H1 (cell line): ENCODE data around the gene PCNX3.

Experiments
- POLR2A ChIP-seq, 2 experiments: IDR thresholded peaks; 1 replicate in 1 of 2; 2 replicates in 1 of 2; pipeline ENCODE4 v1.6.1; 2011; ENCODE audit warnings: low read depth in 2 of 2, low read length in 2 of 2, mild to moderate bottlenecking in 2 of 2; ENCODE audit errors: control extremely low read depth in 1 of 2
- SIN3A ChIP-seq, 2 experiments: IDR thresholded peaks in 1 of 2; conservative IDR thresholded peaks in 1 of 2; 2 replicates each; pipeline ENCODE4 v1.6.1; 2011 to 2012; ENCODE audit warnings: low read length in 2 of 2, improper control_type of control experiment in 1 of 2, low read depth in 1 of 2, mild to moderate bottlenecking in 1 of 2
- TF ChIP-seq, protein P1 (sequence below), 3 experiments: IDR thresholded peaks; 1 replicate in 2 of 3; 2 replicates in 1 of 3; pipeline versions ENCODE4 v1.5.1 to v1.6.1; 2011; ENCODE audit warnings: low read length in 3 of 3, mild to moderate bottlenecking in 3 of 3, inconsistent platforms in 2 of 3, low read depth in 1 of 3, moderate library complexity in 1 of 3; ENCODE audit not compliant: insufficient read depth in 1 of 3; ENCODE audit errors: control extremely low read depth in 1 of 3

DNA sequence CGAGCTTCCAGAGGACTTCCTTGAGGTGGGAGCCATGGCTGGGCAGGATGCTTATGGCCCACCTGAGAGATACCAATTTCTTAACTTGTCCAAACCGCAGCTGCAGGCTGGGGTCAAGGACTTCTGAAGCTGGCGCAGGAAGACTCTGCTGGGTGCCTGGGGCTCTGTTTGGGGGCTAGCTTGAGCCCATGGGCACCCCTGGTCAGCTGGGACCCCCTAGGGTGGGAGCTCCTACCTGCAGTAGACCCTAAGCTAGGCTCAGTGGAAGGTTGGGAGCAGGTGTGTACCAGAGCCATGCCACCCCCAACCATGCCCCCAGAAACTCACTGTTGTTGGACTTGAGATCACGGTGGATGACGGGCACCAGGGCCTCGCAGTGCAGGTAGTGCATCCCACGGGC lies 2.9 kb upstream of the PCNX3 start:
- TF ChIP-seq, protein P1, sequence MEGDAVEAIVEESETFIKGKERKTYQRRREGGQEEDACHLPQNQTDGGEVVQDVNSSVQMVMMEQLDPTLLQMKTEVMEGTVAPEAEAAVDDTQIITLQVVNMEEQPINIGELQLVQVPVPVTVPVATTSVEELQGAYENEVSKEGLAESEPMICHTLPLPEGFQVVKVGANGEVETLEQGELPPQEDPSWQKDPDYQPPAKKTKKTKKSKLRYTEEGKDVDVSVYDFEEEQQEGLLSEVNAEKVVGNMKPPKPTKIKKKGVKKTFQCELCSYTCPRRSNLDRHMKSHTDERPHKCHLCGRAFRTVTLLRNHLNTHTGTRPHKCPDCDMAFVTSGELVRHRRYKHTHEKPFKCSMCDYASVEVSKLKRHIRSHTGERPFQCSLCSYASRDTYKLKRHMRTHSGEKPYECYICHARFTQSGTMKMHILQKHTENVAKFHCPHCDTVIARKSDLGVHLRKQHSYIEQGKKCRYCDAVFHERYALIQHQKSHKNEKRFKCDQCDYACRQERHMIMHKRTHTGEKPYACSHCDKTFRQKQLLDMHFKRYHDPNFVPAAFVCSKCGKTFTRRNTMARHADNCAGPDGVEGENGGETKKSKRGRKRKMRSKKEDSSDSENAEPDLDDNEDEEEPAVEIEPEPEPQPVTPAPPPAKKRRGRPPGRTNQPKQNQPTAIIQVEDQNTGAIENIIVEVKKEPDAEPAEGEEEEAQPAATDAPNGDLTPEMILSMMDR (IDR thresholded peaks at IDR 0.05; ENCODE audit: control extremely low read depth in 1 of 3, insufficient read depth in 1 of 3, low read depth in 1 of 3, low read length in 3 of 3), result no peak
- no peak for TF ChIP-seq SIN3A (conservative IDR thresholded peaks at IDR 0.05 in 1 of 2, IDR thresholded peaks at IDR 0.05 in 1 of 2; ENCODE audit: low read depth in 1 of 2, low read length in 2 of 2)
- TF ChIP-seq POLR2A (IDR thresholded peaks at IDR 0.05; ENCODE audit: control extremely low read depth in 1 of 2, low read depth in 2 of 2, low read length in 2 of 2), result no peak
